Stimulated activated CD4-positive, alpha-beta T cell treated with anti-CD3 and anti-CD28 coated beads, Interleukin-4, amount 100 ng/mL, for 1 hour (primary cell): ENCODE results near the gene ARHGAP1.
"Not testable (repeated sequence)": the region's sequence is repeated elsewhere in the genome, so short reads cannot be mapped to it uniquely, and the experiment has no call there.

ENCODE experiments used
- DNase-seq: peaks from one replicate; pipeline ENCODE4 v3.0.0-alpha.2; 2020

Gene ARHGAP1

DNA sequence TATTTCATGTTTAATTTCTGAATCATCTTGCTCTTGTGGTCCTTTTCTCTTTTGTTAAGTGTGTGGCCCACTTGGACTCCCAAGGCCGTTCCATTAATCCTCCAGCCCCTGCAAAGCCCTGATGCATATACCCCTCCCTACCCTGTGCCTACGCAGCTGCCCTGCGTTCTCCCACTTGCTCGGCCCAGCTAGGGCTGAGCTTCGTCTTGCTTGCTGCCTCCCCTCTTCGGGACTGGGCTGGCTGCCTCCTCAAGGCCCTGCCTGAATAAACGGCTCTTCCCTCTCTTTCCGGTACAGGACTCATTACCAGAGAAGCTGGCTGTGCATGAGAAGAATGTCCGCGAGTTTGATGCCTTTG, 28.5 kb downstream of the ARHGAP1 start:
- DNase-seq: no peak

DNA sequence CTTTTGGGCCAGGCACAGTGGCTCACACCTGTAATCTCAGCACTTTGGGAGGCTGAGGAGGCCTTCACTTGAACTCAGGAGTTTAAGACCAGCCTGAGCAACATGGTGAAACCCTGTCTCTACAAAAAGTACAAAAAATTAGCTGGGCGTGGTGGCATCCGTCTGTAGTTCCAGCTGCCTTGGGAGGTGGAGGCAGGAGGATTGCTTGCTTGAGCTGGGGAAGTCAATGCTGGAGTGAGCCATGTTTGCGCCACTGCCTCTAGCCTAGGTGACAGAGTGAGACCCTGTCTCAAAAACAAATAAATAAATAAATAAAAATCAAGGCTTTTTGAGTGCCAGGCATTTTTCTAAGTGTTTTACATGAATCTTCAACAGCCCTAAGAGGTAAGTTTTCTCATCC, 29.9 kb downstream of the ARHGAP1 start:
- DNase-seq: not testable (repeated sequence)

DNA sequence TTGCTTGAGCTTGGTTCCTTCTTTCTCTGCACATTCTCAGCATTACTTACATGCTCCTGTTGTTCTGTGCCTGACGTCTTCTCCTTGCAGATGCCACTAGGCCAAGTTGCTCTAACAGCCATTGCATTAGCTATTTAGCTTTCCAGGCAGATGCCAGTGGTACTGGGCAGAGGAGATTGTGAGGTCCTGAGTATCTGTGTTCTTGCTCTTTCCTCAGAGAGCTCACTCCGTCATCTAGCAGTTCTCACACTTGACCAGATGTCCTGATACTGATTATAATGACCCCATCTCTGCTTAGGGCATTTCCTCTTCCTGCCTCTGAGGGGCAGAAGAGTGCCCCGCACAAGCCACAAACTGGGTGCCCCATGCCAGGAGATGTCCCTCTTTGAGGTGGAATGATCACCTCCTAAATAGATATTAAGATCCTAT, 30.7 kb downstream of the ARHGAP1 start:
- no peak for DNase-seq

DNA sequence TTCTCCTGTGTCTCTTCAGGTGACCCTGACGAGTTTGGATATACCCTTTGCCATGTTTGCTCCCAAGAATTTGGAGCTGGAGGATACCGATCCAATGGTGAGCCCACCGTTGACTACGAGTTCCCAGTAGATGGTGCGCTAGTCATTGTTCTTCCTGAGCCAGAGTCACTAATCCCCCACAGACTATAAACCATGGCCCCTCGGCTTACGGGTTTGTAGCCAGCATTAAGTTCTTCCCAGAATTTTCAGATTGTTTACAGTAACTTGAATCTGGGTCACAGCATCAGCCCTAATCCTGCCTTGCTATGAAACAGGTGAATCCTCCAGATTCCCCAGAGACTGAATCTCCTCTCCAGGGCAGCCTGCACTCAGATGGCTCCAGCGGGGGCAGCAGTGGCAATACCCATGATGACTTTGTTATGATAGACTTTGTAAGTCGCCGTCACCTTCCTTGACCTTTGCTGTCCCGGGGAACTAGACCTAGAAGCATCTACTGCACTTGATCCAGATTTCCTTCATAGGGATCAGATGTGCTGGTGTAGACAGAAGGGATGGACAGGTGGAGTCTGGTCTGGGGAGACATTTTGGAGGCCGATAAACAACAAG, 31.8 kb downstream of the ARHGAP1 start:
- DNase-seq: no peak

DNA sequence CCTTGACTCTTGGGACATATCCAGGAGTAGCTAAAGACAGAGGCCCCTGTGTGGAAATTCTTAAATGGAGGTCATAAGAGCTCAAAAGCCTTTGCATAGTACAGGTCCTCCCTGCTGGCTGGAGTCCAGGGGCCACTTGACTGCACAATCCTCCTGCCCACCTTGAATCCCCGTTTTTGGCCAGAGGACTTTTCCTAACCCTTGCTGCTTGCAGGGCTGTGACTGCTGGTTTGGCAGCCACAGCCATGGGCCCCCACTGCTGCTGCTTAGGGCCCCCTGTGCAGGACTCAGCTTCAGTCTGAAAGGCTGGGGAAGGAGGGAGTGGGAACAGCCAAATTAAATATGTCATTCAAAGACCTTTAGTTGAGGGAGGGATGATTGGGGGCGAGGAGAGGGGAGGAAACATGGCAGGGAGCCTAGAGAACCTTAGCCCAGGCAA, 33.4 kb downstream of the ARHGAP1 start:
- DNase-seq: no peak

DNA sequence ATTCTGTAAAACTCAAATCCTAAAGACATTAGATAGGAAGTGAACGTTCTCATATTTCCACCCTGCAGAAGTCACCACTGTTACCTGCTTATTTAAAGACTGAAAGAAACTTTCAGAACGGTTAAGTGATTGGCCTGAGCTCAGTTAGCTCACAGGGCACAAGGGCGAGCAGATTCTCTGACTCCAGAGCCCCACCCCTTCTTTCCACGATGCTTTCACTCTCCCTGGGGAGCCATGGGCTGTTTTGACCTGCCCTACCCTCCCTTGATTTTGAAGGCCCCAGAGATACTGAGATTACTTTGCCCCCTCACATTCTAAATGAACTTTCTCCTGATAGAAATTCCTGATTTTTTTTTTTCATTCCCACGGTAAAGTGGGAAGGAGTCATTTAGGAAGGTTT, 33.9 kb downstream of the ARHGAP1 start:
- no peak for DNase-seq

DNA sequence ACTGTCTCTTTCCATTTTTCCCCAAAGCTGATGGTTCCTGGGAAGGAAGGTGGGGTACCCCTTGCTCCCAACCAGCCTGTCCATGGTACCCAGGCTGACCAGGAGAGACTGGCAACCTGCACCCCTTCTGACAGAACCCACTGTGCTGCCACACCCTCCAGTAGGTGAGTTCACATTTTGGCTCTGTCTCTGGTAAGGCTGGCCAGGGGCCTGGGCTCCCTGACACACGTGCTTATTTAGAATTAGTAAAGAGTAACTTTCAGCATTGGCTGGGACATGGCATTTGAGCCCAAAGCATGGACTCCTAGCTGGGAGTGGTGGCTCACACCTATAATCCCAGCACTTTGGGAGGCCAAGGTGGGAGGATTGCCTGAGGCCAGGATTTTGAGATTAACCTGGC, 35.1 kb downstream of the ARHGAP1 start:
- no peak for DNase-seq

DNA sequence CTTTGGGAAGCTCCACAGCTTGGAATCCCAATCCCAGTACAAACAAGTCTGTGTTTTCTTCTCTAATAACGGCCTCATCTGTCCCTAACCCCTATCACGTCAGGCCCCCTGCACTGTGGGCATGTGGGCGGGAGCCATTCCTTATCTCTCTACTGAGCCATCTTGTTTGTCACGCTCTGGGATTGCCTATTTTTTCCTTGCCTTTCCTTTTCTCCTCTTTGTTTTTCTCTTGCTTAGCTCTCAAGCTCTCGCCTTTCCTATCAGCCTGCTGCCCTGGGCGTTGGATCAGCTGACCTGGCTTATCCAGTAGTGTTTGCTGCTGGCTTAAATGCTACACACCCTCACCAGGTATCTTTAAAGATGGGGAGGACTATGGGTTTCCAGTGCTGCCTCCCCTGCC, 35.8 kb downstream of the ARHGAP1 start:
- DNase-seq: no peak

DNA sequence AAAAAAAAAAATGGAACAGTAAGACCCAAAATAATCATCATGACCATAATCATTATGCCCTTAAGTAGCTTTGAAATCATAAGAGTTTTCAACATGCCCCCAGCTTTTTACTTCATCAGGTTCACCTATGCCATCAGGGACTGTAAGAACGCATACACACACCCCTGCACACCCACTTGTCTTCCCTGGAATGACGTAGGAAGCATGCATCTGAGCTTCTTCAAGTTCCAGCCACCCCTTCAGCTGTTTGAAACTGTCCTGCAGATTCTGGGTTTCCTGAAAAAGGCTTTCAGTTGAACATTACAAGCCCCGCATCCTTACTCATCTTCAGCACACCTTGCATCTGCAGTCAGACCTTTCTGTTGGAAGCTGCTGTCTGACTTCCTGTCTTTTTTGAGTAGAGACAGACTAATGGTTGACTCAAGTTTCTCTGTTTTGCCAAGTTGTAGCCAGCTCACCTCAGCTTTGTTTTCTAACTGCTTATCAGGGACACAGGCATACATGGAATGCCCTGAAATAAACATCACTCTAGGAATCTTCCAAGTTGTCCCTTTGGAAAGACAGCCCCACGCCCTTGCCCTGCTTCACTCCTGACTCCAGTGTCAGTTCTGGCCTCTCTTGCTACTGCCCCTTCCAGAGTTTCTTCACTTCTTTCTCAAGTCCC, 37.0 kb downstream of the ARHGAP1 start:
- no peak for DNase-seq

DNA sequence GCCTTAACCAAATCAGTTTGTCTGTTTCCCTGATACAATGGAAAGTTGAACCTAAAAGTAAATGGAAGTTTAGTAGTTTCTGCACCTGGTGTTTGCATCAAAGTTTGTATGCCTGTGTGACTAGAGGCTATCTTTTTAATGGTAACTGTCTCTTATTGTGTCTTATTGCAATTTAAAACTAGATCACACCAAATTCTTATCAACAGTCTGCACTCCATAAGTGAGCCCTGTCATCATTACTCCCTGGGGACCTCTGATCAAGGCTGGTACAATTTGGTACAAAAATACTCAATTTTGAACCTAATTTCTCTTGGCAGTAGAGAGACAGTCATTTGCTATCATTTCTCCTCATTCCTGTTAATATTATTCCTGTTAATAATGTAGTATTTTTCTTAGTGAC, 38.1 kb downstream of the ARHGAP1 start:
- no peak for DNase-seq

DNA sequence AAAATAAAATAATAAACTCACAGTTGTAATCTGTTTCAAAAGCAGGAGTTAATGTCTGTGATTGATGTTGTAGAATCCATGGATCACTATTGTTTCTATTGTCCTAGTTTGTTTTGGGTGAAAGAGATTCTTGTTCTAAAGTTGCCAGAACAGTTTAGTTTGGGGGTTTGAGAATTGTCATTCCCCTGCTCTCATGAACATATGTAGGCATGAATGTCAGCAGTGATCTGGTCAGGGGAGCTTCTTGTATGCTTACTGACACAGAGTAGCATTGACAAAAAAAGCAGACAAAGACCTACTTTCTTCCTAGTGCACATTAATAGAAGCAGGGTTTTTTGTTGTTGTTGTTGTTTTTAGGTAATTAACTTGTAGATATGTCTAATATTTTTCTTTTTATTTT, 38.6 kb downstream of the ARHGAP1 start:
- no peak for DNase-seq

DNA sequence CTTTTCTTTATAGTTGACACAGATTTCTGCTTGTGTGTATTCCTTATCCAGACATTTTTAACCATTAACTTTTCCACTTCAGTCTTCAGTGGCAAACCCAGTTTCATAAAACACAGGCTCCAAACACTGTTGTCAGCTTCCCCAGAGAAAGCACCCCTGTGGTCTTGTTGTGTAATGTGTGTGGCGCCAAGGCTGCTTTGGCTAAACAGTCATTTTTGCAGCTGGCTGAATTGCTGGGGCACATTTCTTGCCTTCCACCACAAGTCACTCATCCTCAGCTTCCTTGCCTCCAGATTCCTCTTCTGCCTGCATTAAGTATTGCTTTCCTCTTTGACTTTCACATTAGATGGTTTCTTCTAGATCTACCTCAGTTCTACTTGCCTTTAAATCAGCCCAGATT, 40.5 kb downstream of the ARHGAP1 start:
- DNase-seq: no peak

DNA sequence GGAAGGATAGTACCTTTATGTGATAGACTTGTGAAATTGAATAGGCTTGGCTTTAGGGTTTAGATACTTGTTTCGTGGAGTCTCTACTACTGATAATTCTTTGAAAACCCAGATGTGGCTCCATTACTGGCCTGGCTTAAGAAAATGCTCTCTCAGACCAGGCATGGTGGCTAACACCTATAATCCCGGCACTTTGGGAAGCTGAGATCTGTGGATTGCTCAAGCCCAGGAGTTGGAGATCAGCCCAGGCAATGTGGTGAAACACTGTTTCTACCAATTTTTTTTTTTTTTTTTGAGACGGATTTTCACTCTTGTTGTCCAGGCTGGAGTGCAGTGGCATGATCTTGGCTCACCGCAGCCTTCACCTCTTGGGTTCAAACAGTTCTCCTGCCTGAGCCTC, 42.2 kb downstream of the ARHGAP1 start:
- no peak for DNase-seq

DNA sequence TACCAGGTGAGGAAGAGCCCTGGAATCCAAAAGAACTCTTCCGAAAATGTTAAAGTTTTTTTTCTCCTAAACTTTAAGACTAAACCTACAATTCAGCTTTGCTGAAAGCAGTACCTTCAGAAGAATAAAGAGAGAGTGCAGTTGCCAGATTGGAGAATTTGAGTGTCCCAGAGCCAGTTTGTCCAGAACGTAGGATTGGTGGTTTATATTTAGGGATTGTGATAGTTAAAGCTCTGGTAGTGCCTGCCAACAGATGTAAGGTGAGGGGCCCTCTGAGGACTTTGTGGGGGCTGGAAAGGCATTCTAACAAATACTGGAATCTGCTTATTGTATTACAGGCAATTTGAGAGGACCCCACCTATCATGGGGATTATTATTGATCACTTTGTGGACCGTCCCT, 43.2 kb downstream of the ARHGAP1 start:
- DNase-seq: no peak

DNA sequence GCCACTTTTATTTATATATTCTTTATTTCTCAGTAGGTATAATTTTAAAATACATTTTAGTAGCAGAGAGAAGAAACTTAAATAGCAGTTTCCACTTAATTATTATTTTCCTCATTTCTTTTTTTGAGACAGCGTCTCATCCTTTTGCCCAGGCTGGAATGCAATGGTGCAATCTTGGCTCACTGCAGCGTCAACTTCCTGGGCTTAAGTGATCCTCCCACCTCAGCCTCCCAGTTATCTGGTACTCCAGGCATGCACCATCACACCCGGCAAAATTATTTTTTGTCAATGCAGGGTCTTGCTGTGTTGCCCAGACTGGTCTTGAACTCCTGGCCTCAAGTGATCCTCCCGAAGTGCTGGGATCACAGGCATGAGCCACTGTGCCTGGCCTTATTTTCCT, 44.8 kb downstream of the ARHGAP1 start:
- DNase-seq: no peak

DNA sequence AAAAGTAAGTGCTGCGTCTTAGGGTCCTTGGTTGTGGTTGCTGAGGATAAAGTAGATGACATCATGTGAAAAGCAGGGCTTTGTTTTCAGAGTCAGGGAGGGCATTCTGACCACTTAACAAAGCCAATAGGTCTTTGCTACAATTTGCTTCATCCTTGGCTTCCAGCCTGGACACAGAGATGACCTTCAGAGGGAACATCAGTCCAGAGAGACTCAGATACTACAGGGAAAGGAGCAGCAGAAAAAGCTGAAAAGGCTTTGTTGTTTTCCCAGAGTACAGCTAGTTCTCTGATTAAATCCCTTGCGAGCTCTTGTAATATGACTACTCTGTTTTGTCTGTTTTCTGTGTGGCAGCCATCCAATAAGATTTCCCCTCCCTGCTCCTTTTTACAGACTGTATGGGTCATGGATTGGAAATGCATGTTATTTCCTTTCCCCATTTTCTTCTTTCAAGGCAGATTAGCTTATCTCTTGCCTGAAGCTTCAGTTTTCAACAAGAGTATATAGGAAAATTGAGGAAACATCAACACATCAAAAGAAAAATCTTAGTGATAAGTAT, 51.2 kb downstream of the ARHGAP1 start:
- DNase-seq: no peak

DNA sequence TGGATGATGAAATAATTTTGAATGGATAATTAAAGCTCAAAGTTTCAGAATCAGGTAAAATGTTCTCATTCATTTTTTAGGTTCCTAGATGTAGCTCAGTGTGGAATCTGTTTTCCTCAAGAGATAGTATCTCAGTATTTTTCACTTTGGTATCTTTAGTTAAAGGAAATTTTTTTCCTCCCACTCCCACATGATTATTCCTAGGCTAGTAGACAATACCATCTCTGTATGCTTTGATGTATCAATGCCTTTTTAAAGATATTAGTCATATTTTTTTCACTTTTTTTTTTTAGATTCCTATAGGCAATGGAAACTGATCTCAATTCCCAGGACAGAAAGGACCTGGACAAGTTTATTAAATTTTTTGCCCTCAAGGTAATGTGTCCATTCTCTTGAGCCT, 56.4 kb downstream of the ARHGAP1 start:
- DNase-seq: no peak

DNA sequence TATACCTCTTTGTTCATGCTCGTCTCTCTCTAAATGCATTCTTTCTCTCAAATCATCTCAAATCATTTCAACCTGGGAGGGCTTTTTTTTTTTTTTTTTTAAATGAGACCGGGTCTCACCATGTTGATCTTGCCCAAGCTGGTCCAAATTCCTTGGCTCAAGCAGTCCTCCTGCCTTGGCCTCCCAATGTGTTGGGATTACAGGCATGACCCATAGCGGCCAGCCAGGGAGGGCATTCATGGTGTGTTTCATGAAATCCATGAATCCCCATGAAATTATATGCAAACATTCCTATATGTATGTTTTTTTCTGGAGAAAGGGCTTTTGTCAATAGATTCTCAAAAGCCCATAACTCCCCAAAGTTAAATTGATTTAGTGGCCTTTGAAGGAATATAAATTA, 56.9 kb downstream of the ARHGAP1 start:
- no peak for DNase-seq

DNA sequence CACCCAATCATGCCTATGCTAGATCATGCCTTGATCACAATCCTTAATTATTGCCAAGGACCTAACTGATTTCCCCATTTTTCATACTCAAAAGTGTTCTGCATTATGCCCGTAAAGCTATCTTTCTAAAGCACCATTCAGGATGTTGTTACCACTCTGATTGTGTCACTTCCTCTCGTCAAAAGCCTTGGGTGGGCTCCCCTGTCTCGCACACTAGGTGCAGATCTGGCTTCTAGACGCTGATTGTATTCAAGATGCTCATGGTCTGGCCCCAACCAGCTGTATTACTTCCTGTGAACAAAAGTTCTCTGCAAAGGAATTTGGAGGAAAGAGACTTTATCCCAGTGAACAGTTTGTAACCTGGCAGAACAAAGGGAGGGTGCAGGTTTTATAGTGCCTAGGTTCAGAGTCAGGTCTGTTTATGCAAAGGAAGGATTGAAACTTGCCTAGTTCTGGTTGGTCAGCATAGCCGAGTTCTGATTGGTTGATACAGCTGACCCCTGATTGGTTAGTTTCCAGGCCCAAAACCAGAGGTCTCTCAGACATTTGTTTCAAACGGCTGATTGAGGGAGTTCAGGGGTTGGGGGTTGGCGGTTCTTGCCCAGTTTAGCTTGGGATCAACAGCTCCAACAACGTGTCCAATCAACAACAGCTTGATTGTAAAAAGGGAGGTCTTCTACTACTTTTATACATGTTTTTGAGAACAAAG, 57.6 kb downstream of the ARHGAP1 start:
- DNase-seq: no peak

DNA sequence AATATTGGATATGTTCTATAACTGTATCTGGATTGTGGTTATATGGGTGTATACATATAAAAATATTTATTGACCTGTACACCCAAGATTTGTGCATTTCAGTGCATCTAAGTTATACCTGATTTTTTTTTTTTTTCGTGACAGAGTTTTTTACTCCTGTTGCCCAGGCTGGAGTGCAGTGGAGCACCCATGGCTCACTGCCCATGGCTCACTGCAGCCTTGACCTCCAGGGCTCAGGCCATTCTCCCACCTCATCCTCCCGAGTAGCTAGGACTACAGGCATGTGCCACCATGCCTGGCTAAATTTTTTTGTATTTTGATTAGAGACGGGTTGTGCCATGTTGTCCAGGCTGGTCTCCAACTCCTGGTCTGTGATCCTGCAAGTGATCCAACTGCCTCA, 58.8 kb downstream of the ARHGAP1 start:
- DNase-seq: no peak

DNA sequence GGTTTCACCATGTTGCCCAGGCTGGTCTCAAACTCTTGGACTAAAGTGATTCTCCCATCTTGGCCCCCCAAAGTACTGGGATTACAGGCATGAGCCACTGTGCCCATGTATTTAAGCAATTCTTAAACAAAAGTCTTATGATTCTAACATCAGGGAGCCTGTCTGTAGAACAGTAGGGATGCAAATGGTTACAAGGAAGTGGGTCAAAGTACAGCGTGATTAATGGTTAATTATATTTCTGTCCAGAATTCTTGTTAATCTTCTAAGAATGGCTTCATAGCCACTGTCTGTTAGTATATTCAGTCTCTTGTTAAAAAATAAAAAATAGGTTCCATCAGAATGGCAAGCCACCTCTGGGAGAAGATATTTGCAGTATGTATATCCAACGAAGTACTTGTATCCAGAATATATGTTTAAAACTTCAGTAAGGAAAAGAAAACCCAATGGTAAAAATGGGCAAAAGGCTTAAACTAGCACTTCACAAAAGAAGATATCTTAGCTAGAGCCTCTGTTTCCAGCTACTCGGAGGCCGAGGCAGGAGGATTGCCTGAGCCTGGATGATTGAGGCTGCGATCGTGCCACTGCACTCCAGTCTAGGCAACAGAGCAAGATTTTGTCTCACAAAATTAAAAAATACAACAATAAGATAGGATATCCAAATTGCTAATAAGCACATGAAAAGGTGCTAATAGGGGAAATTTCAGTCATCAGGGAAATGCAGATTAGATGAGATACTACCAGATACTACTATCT, 60.2 kb downstream of the ARHGAP1 start:
- DNase-seq: no peak

DNA sequence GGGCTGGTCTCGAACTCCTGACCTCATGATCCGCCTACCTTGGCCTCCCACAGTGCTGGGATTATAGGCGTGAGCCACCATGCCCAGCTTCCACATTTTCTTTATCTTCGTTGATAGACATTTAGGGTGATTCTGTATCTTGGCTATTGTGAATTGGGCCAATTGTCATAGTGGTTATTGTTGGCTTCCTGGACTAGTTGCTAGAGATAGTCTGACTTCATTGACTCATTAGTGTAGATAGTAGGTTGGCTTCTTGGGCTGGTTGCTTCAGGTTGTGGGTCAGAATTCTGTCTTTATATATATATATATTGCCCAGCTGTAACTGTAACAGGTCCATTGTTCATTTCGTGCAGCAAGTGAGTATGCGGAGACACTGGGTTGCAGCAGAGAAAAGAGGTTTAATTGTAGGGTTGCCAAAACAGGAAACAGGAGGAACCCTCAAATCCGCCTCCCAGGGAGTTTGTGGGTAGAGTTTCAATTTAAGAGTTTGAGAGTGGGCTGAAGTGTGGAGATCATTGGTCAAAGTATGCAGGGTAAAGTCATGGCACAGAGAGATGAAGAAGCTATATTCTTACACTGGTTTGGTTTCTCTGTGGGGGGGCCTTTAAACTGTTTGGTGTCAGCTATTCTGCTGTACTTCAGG, 61.1 kb downstream of the ARHGAP1 start:
- DNase-seq: no peak

DNA sequence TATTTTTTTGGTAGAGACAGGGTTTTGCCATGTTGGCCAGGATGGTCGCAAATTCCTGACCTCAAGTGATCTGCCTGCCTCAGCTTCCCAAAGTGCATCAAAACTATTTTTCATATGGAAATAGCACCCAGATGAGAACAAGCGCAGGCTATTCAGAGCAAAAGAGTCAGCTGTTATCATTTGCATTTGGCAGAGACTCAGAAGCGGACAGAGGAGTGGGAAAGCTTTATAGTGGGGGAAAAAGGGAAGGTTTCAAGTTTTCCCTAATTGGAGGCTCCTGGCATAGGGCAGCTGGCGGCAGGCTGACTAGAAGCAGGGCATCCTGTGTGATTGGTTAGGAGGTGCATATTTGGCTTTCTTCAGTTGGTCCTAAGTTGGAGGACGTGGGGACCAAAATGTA, 62.9 kb downstream of the ARHGAP1 start:
- no peak for DNase-seq
